ENCODE measurements around the gene VMP1.

DNA sequence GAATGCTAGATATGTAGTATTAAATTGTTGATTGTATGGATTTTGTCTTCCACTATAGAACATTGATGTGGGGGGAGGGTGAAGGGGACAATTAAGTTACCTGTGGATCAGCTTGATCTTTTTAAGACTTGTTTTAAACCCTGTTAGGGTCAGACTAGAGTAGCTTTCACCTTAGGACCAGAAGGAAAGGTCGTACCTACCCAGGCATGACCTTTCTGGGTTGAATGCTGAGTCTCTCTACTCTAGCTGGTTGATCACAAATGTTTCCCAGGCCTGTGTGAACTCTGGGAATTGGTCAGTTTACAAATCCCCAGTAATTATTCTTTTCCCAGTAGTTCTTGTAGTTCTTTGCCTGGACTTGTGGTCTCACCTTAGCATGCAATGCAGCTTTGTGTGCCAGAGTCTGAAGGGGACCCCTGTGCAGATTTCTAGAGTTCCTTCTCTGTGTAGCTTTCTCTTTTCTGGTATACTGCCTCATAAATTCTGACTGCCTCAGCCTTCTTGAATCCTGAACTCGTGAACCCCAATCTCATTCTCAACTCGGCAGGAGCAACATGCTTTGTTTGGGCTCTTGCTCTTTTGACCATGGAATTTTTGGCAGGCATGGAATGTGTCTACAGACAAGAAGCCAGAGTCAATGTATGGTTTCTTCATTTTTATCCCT lies 54.1 kb downstream of the VMP1 start:
- TF ChIP-seq, protein P1, sequence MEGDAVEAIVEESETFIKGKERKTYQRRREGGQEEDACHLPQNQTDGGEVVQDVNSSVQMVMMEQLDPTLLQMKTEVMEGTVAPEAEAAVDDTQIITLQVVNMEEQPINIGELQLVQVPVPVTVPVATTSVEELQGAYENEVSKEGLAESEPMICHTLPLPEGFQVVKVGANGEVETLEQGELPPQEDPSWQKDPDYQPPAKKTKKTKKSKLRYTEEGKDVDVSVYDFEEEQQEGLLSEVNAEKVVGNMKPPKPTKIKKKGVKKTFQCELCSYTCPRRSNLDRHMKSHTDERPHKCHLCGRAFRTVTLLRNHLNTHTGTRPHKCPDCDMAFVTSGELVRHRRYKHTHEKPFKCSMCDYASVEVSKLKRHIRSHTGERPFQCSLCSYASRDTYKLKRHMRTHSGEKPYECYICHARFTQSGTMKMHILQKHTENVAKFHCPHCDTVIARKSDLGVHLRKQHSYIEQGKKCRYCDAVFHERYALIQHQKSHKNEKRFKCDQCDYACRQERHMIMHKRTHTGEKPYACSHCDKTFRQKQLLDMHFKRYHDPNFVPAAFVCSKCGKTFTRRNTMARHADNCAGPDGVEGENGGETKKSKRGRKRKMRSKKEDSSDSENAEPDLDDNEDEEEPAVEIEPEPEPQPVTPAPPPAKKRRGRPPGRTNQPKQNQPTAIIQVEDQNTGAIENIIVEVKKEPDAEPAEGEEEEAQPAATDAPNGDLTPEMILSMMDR (IDR thresholded peaks at IDR 0.05; ENCODE audit: borderline replicate concordance, extremely low read depth, low read length, poor library complexity, severe bottlenecking) = no peak
- no peak for TF ChIP-seq EZH2 (IDR thresholded peaks at IDR 0.05; ENCODE audit: borderline replicate concordance, low read depth, low read length, severe bottlenecking)
